Activated naive CD4-positive, alpha-beta T cell treated with anti-CD3 and anti-CD28 coated beads for 36 hours (primary cell): ENCODE measurements around the gene NFKB1. TPM values are rescaled to one million over a fixed set of nuclear protein-coding genes. Genes with fewer than 3 reads are reported as not detected.
A peak's percentile ranks its signal among the peaks of the same experiment; 100 is the strongest.

Experiments
- CTCF ChIA-PET: fragments of 350-600 bp; sonication (Branson Sonifier 250); formaldehyde crosslinking; loops from one replicate; lab custom pipeline; 2021; ENCODE audit warnings: antibody characterized with exemption; lab: Charles Lee
- DNase-seq: peaks from one replicate; pipeline ENCODE4 v3.0.0-alpha.2; 2020
- H3K27ac Mint-ChIP-seq: one replicate; pipeline ENCODE4 v1.8.0; 2021; ENCODE audit warnings: mild to moderate bottlenecking, mixed read lengths
- H3K27me3 Mint-ChIP-seq: one replicate; pipeline ENCODE4 v1.8.0; 2021; ENCODE audit warnings: low read depth, mixed read lengths
- H3K36me3 Mint-ChIP-seq: one replicate; pipeline ENCODE4 v1.8.0; 2021; ENCODE audit warnings: low read depth, mixed read lengths
- H3K4me1 Mint-ChIP-seq: one replicate; pipeline ENCODE4 v1.8.0; 2021; ENCODE audit warnings: low read depth, mixed read lengths
- H3K4me3 Mint-ChIP-seq: one replicate; pipeline ENCODE4 v1.8.0; 2021; ENCODE audit warnings: mild to moderate bottlenecking, moderate library complexity, mixed read lengths
- H3K9me3 Mint-ChIP-seq: one replicate; pipeline ENCODE4 v1.8.0; 2021; ENCODE audit warnings: mixed read lengths
- intact Hi-C: fragments of 100-400 bp; cut with micrococcal nuclease; formaldehyde crosslinking; loops from one replicate; pipeline ENCODE4 v1.15.1; 2023
- total RNA-seq, 2 experiments: library from RNA; stranded (reverse); gene quantifications; one replicate each; pipeline ENCODE4 v1.2.3, GENCODE V29; 2021

NFKB1 gene
- total RNA-seq, 2 experiments from 2014 or later = 121 to 134 TPM

- no peaks in the 10 kb centered on the region for H3K9me3 Mint-ChIP-seq
- intact Hi-C loops = no loop called here
- H3K27ac Mint-ChIP-seq = no peak overlapping the region
- H3K36me3 Mint-ChIP-seq = peaks cover 22% of the 10 kb centered on the region
- no peak overlapping the region for H3K4me3 Mint-ChIP-seq
- peaks cover 75% of the 10 kb centered on the region for H3K4me1 Mint-ChIP-seq
- DNase-seq = no peak
- no peaks in the 10 kb centered on the region for H3K27me3 Mint-ChIP-seq
- CTCF ChIA-PET = interaction anchor here (0.7 kb wide), 1 partner anchor 32 kb away, joined by 6 read pairs; no protein-coding TSS in a partner anchor
These were observed 32.2 kb downstream of the NFKB1 start for GRCh38 chr4:102533348-102533747.

GRCh38 chr4:102533904-102534303 lies 32.7 kb downstream of the NFKB1 start:
- H3K36me3 Mint-ChIP-seq = peaks cover 21% of the 10 kb centered on the region
- H3K27me3 Mint-ChIP-seq = no peaks in the 10 kb centered on the region
- peaks cover 72% of the 10 kb centered on the region for H3K4me1 Mint-ChIP-seq
- H3K27ac Mint-ChIP-seq = no peak overlapping the region
- CTCF ChIA-PET = interaction anchor here (0.7 to 1.0 kb wide), 2 partner anchors 9 to 31 kb away, joined by 3 to 6 read pairs; no protein-coding TSS in a partner anchor
- intact Hi-C loops = loop anchor here (2.0 kb wide), 2 partner anchors 15 to 79 kb away; no protein-coding TSS in a partner anchor
- DNase-seq = no peak
- H3K9me3 Mint-ChIP-seq = no peaks in the 10 kb centered on the region
- no peak overlapping the region for H3K4me3 Mint-ChIP-seq

GRCh38 chr4:102534845-102535244 lies 33.7 kb downstream of the NFKB1 start:
- no peak overlapping the region for H3K4me3 Mint-ChIP-seq
- CTCF ChIA-PET = interaction anchor here (1.0 to 1.8 kb wide), 5 partner anchors 10 to 35 kb away, joined by 3 to 7 read pairs (median 3); no protein-coding TSS in a partner anchor
- peaks cover 74% of the 10 kb centered on the region for H3K4me1 Mint-ChIP-seq
- no peak for DNase-seq
- H3K27me3 Mint-ChIP-seq = no peaks in the 10 kb centered on the region
- H3K27ac Mint-ChIP-seq = peak overlapping the region; percentile 63
- intact Hi-C loops = loop anchor here (1.0 to 5.0 kb wide), 10 partner anchors 8 to 143 kb away; no protein-coding TSS in a partner anchor
- peaks cover 28% of the 10 kb centered on the region for H3K36me3 Mint-ChIP-seq
- no peaks in the 10 kb centered on the region for H3K9me3 Mint-ChIP-seq

GRCh38 chr4:102535398-102536082 lies 34.4 kb downstream of the NFKB1 start:
- H3K36me3 Mint-ChIP-seq = peaks cover 26% of the 10 kb centered on the region
- H3K27me3 Mint-ChIP-seq = no peaks in the 10 kb centered on the region
- CTCF ChIA-PET = interaction anchor here (1.0 to 1.8 kb wide), 5 partner anchors 11 to 35 kb away, joined by 3 to 7 read pairs (median 4); no protein-coding TSS in a partner anchor
- peaks cover 72% of the 10 kb centered on the region for H3K4me1 Mint-ChIP-seq
- H3K4me3 Mint-ChIP-seq = no peak overlapping the region
- DNase-seq = no peak
- H3K9me3 Mint-ChIP-seq = no peaks in the 10 kb centered on the region
- peak overlapping the region; percentile 65 for H3K27ac Mint-ChIP-seq
- intact Hi-C loops = loop anchor here (1.0 to 5.0 kb wide), 10 partner anchors 8 to 143 kb away; no protein-coding TSS in a partner anchor

GRCh38 chr4:102536768-102537167 lies 35.6 kb downstream of the NFKB1 start:
- no peak for DNase-seq
- Mint-ChIP-seq H3K27ac (no peak overlapping the region), H3K9me3 (no peaks in the 10 kb centered on the region), H3K4me1 (peaks cover 72% of the 10 kb centered on the region), H3K27me3 (no peaks in the 10 kb centered on the region), H3K36me3 (peaks cover 30% of the 10 kb centered on the region), H3K4me3 (no peak overlapping the region)
- CTCF ChIA-PET = interaction anchor here (0.7 to 1.8 kb wide), 10 partner anchors 8 to 89 kb away, joined by 3 to 6 read pairs (median 4); no protein-coding TSS in a partner anchor
- intact Hi-C loops = loop anchor here (5.0 kb wide), 1 partner anchor 144 kb away; no protein-coding TSS in a partner anchor

- H3K27ac Mint-ChIP-seq = no peak overlapping the region
- CTCF ChIA-PET = interaction anchor here (0.7 to 1.8 kb wide), 7 partner anchors 9 to 88 kb away, joined by 3 to 6 read pairs (median 4); no protein-coding TSS in a partner anchor
- intact Hi-C loops = loop anchor here (5.0 kb wide), 1 partner anchor 145 kb away; no protein-coding TSS in a partner anchor
These were observed 36.1 kb downstream of the NFKB1 start for GRCh38 chr4:102537269-102537668.

GRCh38 chr4:102541697-102542096 lies 40.5 kb downstream of the NFKB1 start:
- Mint-ChIP-seq H3K36me3 (peaks cover 41% of the 10 kb centered on the region), H3K4me1 (peaks cover 57% of the 10 kb centered on the region), H3K27ac (no peak overlapping the region), H3K4me3 (no peak overlapping the region), H3K27me3 (no peaks in the 10 kb centered on the region), H3K9me3 (no peaks in the 10 kb centered on the region)
- CTCF ChIA-PET = interaction anchor here (0.7 to 1.2 kb wide), 2 partner anchors 8 to 18 kb away, joined by 3 to 4 read pairs; no protein-coding TSS in a partner anchor
- peak; percentile 67 for DNase-seq
- intact Hi-C loops = loop anchor here (1.0 kb wide), 1 partner anchor 91 kb away; no protein-coding TSS in a partner anchor

More at GRCh38 chr4:102537269-102537668, 36.1 kb downstream of the NFKB1 start:
- no peak overlapping the region for H3K4me3 Mint-ChIP-seq
- H3K36me3 Mint-ChIP-seq = peaks cover 28% of the 10 kb centered on the region
- no peaks in the 10 kb centered on the region for H3K9me3 Mint-ChIP-seq
- no peak for DNase-seq
- no peaks in the 10 kb centered on the region for H3K27me3 Mint-ChIP-seq
- peaks cover 69% of the 10 kb centered on the region for H3K4me1 Mint-ChIP-seq

GRCh38 chr4:102543030-102543928 lies 42.1 kb downstream of the NFKB1 start:
- intact Hi-C loops = no loop called here
- Mint-ChIP-seq H3K4me1 (peaks cover 57% of the 10 kb centered on the region), H3K27me3 (no peaks in the 10 kb centered on the region), H3K4me3 (no peak overlapping the region), H3K36me3 (peaks cover 46% of the 10 kb centered on the region), H3K9me3 (no peaks in the 10 kb centered on the region), H3K27ac (no peak overlapping the region)
- CTCF ChIA-PET = interaction anchor here (0.7 to 1.9 kb wide), 3 partner anchors 8 to 25 kb away, joined by 3 to 4 read pairs (median 3); no protein-coding TSS in a partner anchor
- no peak for DNase-seq

- Mint-ChIP-seq H3K36me3 (peaks cover 40% of the 10 kb centered on the region), H3K4me3 (no peak overlapping the region), H3K4me1 (peaks cover 58% of the 10 kb centered on the region), H3K27me3 (no peaks in the 10 kb centered on the region), H3K9me3 (no peaks in the 10 kb centered on the region), H3K27ac (no peak overlapping the region)
- CTCF ChIA-PET = interaction anchor here (0.5 to 2.0 kb wide), 7 partner anchors 9 to 74 kb away, joined by 3 to 5 read pairs (median 4); no protein-coding TSS in a partner anchor
- intact Hi-C loops = no loop called here
- DNase-seq = no peak
These were observed 45.5 kb downstream of the NFKB1 start for GRCh38 chr4:102546635-102547034.

GRCh38 chr4:102547973-102548372 lies 46.8 kb downstream of the NFKB1 start:
- no peak for DNase-seq
- H3K36me3 Mint-ChIP-seq = peaks cover 43% of the 10 kb centered on the region
- H3K9me3 Mint-ChIP-seq = no peaks in the 10 kb centered on the region
- no peak overlapping the region for H3K4me3 Mint-ChIP-seq
- H3K27me3 Mint-ChIP-seq = no peaks in the 10 kb centered on the region
- intact Hi-C loops = no loop called here
- peaks cover 65% of the 10 kb centered on the region for H3K4me1 Mint-ChIP-seq
- CTCF ChIA-PET = interaction anchor here (1.3 to 2.0 kb wide), 2 partner anchors 11 to 12 kb away, joined by 3 to 4 read pairs; no protein-coding TSS in a partner anchor
- no peak overlapping the region for H3K27ac Mint-ChIP-seq

- H3K4me1 Mint-ChIP-seq = peaks cover 48% of the 10 kb centered on the region
- peak overlapping the region; percentile 88 for H3K27ac Mint-ChIP-seq
- H3K36me3 Mint-ChIP-seq = peaks cover 36% of the 10 kb centered on the region
- intact Hi-C loops = loop anchor here (1.0 to 10.0 kb wide), 4 partner anchors 8 to 1227 kb away; no protein-coding TSS in a partner anchor
- no peaks in the 10 kb centered on the region for H3K9me3 Mint-ChIP-seq
- CTCF ChIA-PET = interaction anchor here (1.0 kb wide), 1 partner anchor 8 kb away, joined by 3 read pairs; no protein-coding TSS in a partner anchor
- no peaks in the 10 kb centered on the region for H3K27me3 Mint-ChIP-seq
- H3K4me3 Mint-ChIP-seq = peak overlapping the region; percentile 19
- DNase-seq = no peak
These were observed 50.9 kb downstream of the NFKB1 start for GRCh38 chr4:102551958-102552565.
